ENCODE data around the gene TSSK6.

Gene TSSK6

GRCh38 chr19:19544257-19544953, 29.1 kb upstream of the TSSK6 start:
- no peak for DNase-seq

GRCh38 chr19:19543640-19544039, 28.3 kb upstream of the TSSK6 start:
- no peak for DNase-seq

GRCh38 chr19:19543101-19543500, 27.8 kb upstream of the TSSK6 start:
- no peak for DNase-seq

- DNase-seq: no peak
These were observed 27.2 kb upstream of the TSSK6 start for GRCh38 chr19:19542507-19542906.

- no peak for DNase-seq
These were observed 26.3 kb upstream of the TSSK6 start for GRCh38 chr19:19541616-19542015.

- peak; percentile 78 for DNase-seq
These were observed 25.6 kb upstream of the TSSK6 start for GRCh38 chr19:19540715-19541515.

- DNase-seq: peak; percentile 58
These were observed 24.8 kb upstream of the TSSK6 start for GRCh38 chr19:19540064-19540714.

GRCh38 chr19:19539698-19540063, 24.3 kb upstream of the TSSK6 start:
- DNase-seq: no peak

GRCh38 chr19:19538785-19539166, 23.4 kb upstream of the TSSK6 start:
- no peak for DNase-seq

- DNase-seq: peak; percentile 34
These were observed 22.9 kb upstream of the TSSK6 start, which contains the start of gene CILP2 for GRCh38 chr19:19538061-19538784. Gene CILP2 (plus strand): TSS chr19:19538265. CDS start chr19:19538350, 85 bp downstream.

GRCh38 chr19:19537075-19538048, 22.0 kb upstream of the TSSK6 start:
- no peak for DNase-seq

- no peak for DNase-seq
These were observed 20.2 kb upstream of the TSSK6 start for GRCh38 chr19:19535311-19536191.

GRCh38 chr19:19534556-19535265, 19.4 kb upstream of the TSSK6 start:
- DNase-seq: no peak

- no peak for DNase-seq
These were observed 18.5 kb upstream of the TSSK6 start for GRCh38 chr19:19533841-19534240.

GRCh38 chr19:19532806-19533701, 17.7 kb upstream of the TSSK6 start:
- DNase-seq: no peak

GRCh38 chr19:19531951-19532805, 16.8 kb upstream of the TSSK6 start:
- peak; percentile 88 for DNase-seq

- no peak for DNase-seq
These were observed 15.5 kb upstream of the TSSK6 start for GRCh38 chr19:19530889-19531288.

GRCh38 chr19:19530423-19530804, 15.1 kb upstream of the TSSK6 start:
- no peak for DNase-seq

Measured in stimulated activated CD4-positive, alpha-beta T cell treated with anti-CD3 and anti-CD28 coated beads, Interleukin-4, amount 100 ng/mL, for 24 hours (primary cell).